NCI-H345 treated with DMSO at 0.1 percent for 48 hours (cell line): ENCODE data around the gene PRR5L.

Source experiments
- DNase-seq: peaks from one replicate; lab custom pipeline; 2025; ENCODE audit not compliant: unreplicated experiment; lab: John Stamatoyannopoulos, UW

The PRR5L gene, protein sequence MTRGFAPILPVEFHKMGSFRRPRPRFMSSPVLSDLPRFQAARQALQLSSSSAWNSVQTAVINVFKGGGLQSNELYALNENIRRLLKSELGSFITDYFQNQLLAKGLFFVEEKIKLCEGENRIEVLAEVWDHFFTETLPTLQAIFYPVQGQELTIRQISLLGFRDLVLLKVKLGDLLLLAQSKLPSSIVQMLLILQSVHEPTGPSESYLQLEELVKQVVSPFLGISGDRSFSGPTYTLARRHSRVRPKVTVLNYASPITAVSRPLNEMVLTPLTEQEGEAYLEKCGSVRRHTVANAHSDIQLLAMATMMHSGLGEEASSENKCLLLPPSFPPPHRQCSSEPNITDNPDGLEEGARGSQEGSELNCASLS

DNA sequence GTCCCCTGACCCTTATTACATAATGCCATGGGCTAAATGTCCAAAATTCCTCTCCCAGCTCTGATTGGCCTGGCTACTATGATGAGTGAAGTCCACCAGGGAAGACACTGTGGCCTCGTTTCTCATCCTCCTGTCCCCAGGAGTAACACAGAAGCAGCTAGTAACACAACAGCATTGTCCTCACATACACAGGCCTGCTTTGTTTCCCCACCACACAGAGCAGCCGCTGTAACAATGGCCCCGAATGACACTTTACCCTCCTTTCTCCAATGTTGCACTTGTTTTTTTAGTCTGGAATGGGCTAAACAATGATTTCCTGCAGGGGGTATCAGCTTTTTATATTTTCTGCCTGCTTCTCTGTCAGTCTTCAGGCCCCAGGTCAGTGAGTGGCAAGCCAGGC, at the start of gene PRR5L:
TSS of gene PRR5L (plus strand) at position 363 of the 400 bp plus-strand sequence. CDS start 104,834 bp downstream, outside the sequence.
- DNase-seq: no peak

DNA sequence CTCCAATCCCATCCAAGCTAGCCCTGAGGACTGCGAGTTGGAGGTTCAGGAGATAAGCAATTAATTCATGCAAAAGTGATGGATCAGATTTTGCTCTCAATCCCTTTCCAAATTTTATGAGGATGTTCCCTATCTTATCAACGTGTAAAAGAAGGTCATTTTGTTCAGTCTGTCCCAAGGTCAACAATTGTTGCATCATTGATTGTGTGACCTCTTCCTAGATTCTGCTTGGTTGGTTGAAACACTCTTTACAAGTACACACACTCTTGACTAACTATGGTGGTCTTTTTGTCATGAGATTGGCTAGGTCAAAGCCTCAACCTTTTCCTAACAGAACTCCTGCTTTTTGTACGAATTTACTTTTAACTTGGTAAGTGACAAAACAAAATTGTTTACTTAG, 48.6 kb upstream of the PRR5L start:
- no peak for DNase-seq

DNA sequence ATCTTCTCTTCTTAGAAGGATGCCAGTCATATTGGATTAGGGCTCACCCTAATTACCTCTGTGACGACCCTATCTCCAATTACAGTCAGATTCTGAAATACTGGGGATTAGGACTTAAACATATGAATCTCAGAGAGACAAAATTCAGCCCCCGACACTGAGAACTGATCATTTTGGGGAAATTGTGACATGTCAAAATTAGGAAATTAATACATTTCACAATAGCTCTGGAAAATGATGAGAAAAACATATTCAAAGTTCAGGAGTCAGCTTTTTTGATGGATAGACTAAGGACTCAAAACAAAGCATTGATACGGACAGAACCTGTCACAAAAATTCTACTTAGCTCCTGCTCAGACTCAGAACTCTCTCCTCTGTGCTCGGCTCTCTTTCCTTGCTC, 47.7 kb upstream of the PRR5L start:
- DNase-seq: no peak

DNA sequence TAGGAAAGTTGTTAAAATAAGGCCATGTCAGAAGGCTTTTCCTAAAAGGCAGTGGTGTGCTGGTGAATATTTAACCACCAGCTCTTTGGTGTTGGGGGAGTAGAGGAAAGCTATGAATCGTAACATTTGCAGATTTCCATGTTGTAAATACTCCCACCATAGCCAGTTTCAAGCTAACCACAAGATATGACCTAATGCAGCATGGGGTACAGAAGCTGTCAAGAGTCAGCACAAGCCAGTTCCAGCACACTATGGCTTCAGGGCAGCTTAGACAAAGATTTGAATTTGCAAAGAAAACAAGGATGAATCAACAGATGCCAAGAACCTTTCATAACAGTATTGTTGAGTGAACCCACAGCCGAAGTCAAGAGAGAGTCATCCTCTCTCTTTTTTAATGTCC, 46.8 kb upstream of the PRR5L start:
- no peak for DNase-seq

DNA sequence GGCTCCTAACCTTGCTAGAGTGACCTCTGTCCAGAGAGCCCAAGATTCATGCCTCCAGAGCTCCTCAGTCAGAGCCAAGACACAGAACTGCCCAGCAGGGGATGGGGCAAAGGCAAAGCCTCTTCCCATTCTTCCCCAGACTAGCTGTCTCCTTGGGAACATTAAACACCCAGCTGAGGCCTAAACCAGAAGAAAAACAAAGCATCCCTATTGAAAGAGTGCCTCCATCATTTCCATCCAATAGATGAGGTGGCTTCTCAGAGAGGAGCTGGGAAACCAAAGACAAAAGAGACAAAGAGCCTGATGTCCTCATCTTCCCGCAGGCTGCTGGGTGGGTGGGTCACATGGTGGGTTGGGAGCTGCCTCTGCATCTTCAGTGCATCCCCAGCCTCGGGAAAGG, 44.3 kb upstream of the PRR5L start:
- DNase-seq: no peak

DNA sequence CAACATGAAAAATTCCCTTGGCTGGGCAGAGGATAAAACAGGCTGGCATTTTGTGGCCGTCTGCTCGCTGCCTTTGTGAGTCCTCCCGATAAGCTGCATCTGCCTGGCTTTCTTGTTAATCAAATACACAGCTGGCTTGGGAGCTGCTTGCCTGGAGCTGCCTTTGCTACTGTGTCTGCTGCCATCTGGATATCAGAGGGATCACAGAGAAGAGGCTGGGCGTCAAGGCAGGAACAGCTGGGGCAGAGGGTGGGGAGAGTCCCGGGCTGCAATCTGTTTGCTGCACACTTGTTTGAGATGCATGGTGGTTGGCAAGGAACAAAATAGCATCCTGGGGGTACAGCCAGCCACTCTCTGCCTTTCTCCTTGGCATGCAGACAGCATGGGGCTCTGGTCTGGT, 42.9 kb upstream of the PRR5L start:
- peak; percentile 21 for DNase-seq

DNA sequence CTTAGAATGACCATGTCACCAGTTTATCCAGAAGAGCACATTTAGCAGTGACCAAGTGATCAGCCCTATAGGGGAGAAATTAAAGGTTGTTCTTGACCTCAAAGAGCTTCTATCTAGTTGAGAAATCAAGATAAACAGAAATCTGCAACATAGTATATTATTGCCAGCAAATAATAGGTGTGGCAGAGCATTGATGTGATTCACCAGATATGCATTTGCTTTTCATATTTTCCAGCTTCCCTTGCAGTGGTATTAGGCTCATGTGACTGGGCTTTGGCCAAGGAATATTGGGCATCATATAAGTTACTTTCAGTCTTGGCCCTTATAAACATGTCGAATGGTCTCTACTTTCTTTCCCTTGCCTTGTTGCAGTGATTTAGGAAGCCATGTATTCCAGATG, 41.4 kb upstream of the PRR5L start:
- DNase-seq: no peak

DNA sequence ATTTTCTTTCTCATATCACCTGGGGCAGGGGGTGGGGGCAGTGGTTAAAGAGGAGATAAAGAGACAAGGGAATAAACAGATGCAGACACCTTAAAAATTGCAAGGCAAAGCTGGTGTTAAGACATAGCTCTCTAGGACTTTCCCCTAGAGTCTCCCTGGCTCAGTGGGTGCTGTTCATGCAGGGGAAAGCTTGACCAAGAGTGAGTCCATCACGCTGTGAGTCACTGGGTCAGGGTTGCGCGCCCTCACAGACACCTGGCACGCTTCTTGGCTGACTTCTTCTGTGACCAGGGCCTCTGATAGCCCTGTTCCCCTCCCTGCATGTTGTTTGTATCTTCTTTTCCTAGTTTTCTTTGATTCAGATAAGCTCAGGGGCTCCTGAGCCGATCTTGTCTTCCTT, 38.7 kb upstream of the PRR5L start:
- no peak for DNase-seq

DNA sequence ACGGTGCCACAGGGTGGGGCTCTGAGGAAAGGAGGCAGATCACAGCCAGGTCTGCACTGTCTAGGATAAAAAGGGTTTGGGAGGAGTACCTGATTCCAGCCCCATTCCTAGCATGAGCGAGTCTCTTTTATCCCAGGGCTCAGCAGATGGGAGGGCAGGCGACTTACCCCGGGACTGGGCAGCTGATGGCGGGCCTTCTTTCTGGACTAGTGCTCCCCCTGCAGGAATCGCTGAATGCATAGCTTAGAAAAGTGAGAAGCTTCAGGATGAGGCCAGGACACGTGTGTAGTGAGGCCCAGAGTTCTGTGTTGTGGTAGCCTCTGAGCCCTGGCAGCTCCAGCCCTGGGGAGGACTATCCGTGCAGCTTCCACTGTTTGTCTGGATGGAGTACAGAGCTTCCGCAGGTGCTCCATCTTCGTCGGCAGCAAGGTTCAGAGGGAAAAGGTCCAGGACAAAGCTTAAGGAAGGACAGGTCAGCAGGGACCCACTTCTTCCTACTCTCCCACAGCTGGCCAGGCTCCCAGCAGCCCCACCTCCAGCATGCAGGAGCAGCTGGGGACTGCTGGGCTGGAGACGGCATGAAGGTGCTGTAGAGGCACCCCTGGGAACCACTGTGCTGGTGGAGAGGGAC, 37.2 kb upstream of the PRR5L start:
- DNase-seq: peak; percentile 46

DNA sequence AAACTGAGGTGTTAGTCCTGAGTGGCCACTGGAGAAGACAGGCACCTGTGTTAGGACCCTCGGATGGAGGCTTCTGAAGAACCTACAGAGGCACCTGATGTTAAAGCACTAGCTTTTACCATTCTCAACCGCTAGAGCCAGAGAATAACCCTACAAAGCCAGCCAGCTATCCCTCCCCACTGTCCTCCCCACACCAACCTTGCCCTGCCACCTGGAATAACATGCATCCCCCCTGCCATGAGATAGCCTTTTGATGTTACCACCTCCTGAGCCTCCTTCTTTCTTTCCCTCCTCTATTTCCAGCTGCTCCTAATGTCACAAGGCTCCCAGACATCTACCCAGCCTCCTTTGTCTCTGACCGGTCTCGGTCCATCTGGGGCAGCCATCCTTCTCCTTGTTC, 35.0 kb upstream of the PRR5L start:
- no peak for DNase-seq

DNA sequence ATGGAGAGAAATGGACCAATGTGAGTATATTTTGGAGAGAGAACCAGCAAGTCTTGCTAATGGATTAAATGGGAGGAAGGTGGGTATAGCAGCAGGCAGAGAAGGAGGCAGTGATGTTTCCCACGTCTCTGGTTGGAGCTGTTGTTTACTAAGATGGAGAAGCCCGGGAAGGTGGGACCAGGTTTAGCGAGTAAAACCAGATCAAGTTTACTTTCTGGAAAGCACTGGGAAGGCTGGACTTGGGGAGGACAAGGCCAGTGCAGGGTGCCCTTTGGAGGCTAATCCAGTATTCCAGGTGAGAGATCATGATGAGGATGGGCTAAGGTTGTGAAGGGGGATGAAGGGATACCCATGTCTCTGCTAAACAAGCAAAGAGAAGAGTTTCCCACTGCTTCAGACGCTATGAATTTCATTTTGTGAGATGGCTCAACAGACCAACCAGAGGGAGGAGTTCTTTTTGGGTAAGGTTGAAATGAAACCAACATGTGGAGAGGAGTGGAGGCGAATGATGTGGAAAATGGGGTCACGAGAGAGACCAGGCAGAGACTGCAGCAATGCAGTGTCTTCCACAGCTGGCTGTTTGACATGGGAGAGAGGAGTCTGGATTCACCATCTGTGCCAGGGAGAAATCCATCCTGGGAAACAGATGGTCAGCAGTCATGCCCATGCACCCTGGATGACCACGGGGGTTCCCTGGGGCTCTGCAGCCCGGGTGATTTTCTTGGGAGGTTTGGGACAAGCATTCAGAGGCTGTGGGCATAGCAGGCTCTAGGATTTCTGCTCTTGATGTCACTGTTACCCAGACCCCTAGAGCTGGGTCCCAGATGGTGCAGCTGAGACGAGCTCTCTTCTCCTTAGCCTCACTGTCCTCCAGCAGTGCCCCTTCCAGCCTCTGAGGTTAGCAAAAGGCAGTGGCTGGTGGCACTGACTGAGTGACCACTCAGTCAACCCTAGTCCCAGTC, 31.8 kb upstream of the PRR5L start:
- no peak for DNase-seq

DNA sequence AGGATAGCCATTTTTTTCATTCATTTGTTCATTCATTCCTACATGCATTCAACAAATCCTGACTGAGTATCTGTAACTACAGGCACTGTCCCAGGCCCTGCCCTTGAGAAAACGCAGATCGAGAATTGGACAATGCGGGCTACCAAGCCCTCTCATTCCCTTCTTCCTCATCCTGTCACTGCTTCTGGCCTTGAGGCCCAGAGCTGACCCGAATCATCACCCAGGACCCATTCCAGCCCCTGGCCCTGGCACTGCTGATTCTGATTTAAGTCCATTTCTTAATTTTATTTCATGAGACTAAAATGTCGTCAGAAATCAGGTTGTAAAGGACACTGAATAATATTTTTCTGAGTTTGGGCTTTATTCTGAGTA, 31.1 kb upstream of the PRR5L start:
- DNase-seq: no peak

DNA sequence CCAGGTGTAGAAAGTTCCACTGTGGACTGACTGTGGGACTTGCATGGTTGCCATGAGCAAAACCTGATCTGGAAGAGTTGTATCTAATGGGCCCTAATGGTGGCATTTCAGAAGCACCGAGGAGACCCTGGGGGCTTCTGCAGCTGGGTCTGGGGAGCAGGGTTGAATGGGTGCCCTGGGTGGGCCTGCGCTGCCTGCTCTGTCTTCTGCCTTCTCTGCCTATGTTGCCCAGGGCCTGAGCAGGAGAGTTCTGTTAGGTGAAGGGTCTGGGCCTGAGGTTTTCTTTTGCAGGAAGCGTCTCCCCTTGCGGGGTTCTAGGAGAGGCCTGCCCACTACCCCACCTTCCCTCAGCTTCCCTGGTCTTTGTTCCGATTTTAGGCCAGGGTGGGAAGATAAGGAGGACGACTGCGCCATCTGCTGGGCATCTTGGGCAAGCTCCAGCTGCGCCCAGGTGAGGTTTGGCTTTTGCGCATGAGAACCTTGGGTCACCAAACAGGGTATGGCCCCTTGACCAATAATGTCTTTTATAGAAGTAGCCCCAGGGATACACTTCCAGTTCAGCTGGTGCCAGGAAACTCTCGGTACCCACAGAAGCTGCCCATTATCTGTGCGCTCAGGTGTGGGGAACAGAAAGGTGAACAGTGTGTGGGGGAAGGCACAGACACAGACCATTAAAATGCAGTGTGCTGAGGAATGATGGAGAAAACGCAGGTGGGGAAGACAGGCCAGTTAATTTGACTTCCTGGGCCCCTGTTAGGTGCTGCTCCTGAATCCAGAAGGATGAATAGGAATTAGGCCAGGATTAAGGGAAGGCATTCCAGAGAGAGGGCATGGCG, 30.1 kb upstream of the PRR5L start:
- peak; percentile 42 for DNase-seq

DNA sequence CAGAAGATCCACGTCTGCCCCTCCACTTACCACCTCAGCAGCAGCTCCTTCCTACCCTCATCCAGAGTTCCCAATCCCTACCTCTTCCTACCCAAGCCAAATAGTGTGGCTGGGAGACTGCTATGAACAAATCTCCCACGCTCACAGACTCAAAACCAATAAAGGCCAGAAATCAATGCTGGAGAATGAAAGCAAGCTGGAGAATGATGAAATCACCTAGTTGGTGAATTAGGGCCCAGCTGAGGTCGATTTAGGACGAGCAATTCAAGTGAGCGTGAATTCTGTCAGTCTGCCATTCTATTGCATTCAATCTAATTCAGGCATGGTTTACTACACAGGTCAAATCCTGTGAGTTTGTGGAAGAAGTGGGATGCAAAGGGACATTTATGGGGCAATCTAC, 29.3 kb upstream of the PRR5L start:
- no peak for DNase-seq

DNA sequence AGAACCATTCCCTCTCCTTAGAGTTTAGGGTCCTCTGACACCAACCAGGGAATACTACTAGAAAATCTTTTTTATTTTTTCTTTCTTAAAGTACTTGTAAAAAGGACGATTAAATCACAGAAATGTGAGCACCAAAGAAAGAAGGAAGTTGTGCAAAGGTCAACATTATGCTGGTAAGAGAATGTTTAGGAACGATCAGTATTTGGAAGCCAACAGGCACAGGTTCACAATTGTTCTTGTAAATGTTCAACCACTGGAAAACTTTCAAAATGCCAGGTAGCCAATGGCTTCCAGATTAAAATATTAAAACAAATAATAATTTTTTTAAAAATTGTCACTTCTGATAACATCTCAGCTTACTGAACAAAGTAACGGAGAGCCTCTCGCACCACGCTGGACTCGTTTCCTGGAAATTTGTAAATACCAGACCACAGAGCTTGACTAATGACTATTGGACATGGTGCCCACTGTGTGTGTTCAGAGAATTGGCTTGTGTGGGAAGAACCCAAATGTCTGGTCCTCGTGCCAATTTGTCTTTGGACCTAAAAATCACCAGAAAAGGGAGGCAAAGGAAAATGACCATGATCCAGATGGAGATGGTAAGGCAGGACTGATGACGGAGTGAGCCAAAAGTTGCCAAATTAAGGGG, 27.6 kb upstream of the PRR5L start:
- DNase-seq: no peak

DNA sequence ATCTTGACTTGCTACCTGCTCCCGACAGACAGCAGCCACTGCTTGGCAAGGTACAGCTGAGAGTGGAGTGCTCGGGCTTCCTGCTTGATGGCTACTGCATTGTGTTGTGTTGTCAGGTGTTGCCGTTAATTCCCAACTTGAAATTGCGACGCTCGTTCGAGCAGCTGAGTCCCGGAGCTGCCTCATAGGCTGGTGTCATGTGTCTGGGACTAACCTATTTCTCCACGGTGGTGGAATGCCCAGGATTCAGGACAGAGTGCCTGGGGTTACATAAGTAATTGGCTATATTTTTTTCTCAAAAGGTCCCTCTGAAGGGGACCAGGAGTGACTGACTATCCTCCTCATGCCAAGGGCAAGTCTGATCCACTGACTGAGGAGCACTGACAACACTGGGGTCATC, 25.4 kb upstream of the PRR5L start:
- DNase-seq: no peak

DNA sequence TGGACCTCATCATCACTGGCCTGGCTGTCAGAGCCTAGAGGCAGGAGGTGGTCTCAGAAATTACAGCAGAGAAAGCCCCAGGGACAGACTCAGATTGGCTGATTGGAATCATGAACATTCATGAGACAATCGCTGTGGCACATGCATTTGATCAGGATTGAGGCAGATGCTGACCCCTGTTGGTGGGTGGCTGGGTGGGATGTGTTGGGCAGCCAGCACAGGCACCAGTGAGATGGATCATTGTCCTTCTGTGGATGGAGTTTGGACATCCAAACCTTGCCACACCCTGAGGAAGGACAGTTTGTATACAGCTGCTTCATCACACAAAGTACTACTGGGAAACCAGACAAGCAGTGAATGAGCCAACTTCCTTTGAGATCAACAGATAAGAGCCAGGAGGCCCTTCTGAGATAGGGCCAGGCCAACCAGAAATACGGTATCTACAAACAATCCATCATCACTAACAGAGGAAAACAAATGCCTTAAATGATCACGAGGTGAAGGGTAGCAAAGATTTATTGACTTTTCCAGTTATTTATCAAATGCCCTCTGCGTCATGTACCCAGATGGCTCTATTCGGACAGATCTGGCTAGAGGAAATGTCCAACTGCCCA, 24.2 kb upstream of the PRR5L start:
- DNase-seq: no peak

DNA sequence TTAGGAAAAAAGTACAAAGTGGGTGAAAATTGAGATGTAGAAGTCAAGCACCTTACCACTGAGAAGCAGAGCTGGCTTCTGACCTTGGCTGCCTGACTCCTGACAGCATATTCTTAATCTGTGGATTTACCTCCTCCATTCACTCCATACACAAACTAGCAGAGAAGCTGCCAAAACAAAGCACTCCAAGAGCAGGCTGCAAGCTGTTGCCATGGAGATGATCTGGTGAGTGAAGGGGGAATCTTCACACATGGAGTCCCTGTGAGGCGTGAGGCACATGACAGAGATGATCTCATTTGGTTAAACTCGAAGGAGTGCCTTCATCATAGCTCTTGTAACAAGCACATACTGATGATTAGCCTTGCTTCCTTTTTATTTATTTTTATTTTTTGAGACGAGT, 23.0 kb upstream of the PRR5L start:
- DNase-seq: peak; percentile 67

DNA sequence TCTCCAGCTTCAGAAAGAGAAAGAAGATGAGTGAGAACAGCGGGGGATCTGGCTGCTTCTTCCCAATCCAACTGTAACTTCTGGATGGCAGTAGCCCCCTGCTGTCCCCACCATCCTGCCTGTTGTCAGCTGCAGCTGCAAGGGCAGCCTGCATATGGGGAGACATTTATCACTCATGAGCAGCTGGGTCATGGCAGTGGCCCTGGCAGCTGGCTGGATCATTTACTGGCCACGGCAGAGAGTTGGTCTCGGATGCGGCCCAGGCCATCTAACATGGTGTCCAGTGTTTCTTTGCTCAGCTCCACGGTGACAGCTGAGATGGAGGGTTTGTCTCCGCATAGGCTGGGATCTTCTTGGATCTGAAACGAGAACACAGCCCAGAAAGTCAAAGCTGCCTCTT, 21.7 kb upstream of the PRR5L start:
- DNase-seq: no peak
